H1 (cell line): Measurements from ENCODE around the gene COL12A1. TPM values are rescaled to one million over a fixed set of nuclear protein-coding genes. Genes with fewer than 3 reads are reported as not detected.

Experiments used
- CTCF ChIA-PET: fragments of 300-600 bp; sonication (Branson Sonifier 250); formaldehyde crosslinking; loops from one replicate; lab custom pipeline; 2021; ENCODE audit not compliant: partially characterized antibody; lab: Charles Lee
- POLR2A ChIA-PET: fragments of 300-600 bp; sonication (Branson Sonifier 250); formaldehyde crosslinking; loops from one replicate; lab custom pipeline; 2021; ENCODE audit warnings: inconsistent platforms; ENCODE audit not compliant: partially characterized antibody; lab: Charles Lee
- DNase-seq, 2 experiments: peaks; one replicate each; pipeline versions ENCODE4 v3.0.0 to v3.0.0-alpha.2; 2010 to 2022; ENCODE audit warnings: low spot score in 2 of 2, low read depth in 1 of 2, mixed read lengths in 1 of 2
- FAIRE-seq: peaks from 2 replicates; lab custom pipeline; 2011; peaks lifted over from hg19 to GRCh38; lab: Jason Lieb, UNC
- H2AFZ ChIP-seq: 2 replicates; pipeline ENCODE4 v1.8.1; 2012; ENCODE audit warnings: low read length, inconsistent platforms
- H2AK5ac ChIP-seq: 2 replicates; pipeline ENCODE4 v1.6.1; 2013; ENCODE audit warnings: low read depth, low read length
- H2BK120ac ChIP-seq: replicated peaks from 2 replicates; pipeline ENCODE3; 2013; ENCODE audit warnings: low read depth, low read length, inconsistent platforms
- H2BK12ac ChIP-seq: 2 replicates; pipeline ENCODE4 v1.6.1; 2013; ENCODE audit warnings: low read depth, low read length
- H2BK15ac ChIP-seq: 2 replicates; pipeline ENCODE4 v1.6.1; 2013; ENCODE audit warnings: low read length
- H2BK20ac ChIP-seq: 2 replicates; pipeline ENCODE4 v1.6.1; 2013; ENCODE audit warnings: low read length
- H2BK5ac ChIP-seq: 2 replicates; pipeline ENCODE4 v1.6.1; 2013; ENCODE audit warnings: low read depth, low read length
- H3K14ac ChIP-seq: 2 replicates; pipeline ENCODE4 v1.6.1; 2013; ENCODE audit warnings: inconsistent platforms; ENCODE audit not compliant: insufficient read length
- H3K18ac ChIP-seq: 2 replicates; pipeline ENCODE4 v1.6.1; 2013; ENCODE audit warnings: low read length; ENCODE audit errors: extremely low read depth
- H3K23ac ChIP-seq: 2 replicates; pipeline ENCODE4 v1.6.1; 2013; ENCODE audit warnings: inconsistent platforms; ENCODE audit not compliant: insufficient read length
- H3K23me2 ChIP-seq: 2 replicates; pipeline ENCODE4 v1.6.1; 2013; ENCODE audit warnings: low read depth, low read length
- H3K27ac ChIP-seq: 2 replicates; pipeline ENCODE4 v1.6.1; 2011; ENCODE audit warnings: low read depth, low read length, inconsistent platforms
- H3K27me3 ChIP-seq, 4 experiments: replicated peaks in 1 of 4; 1 replicate in 1 of 4; 2 replicates in 3 of 4; pipeline versions ENCODE4 v1.6.1 to v1.8.1; 2011 to 2013; ENCODE audit warnings: low read length in 3 of 4, mild to moderate bottlenecking in 3 of 4, inconsistent platforms in 2 of 4, mixed read lengths in 2 of 4, moderate library complexity in 1 of 4; ENCODE audit not compliant: control insufficient read depth in 3 of 4, insufficient read depth in 3 of 4; ENCODE audit errors: extremely low read depth in 1 of 4
- H3K36me3 ChIP-seq, 4 experiments: 2 replicates each; pipeline versions ENCODE4 v1.6.1 to v1.8.1; 2011 to 2013; ENCODE audit warnings: mild to moderate bottlenecking in 4 of 4, low read length in 3 of 4, moderate library complexity in 2 of 4, control low read depth in 1 of 4, inconsistent platforms in 1 of 4; ENCODE audit not compliant: insufficient read depth in 4 of 4, control insufficient read depth in 2 of 4
- H3K4ac ChIP-seq: replicated peaks from 2 replicates; pipeline ENCODE3; 2013; ENCODE audit warnings: low read length, low read depth, mixed read lengths, inconsistent platforms; ENCODE audit not compliant: insufficient read length
- H3K4me1 ChIP-seq, 4 experiments: replicated peaks in 1 of 4; 1 replicate in 1 of 4; 2 replicates in 3 of 4; pipeline versions ENCODE4 v1.6.1 to v1.8.1; 2011 to 2013; ENCODE audit warnings: low read length in 3 of 4, inconsistent platforms in 2 of 4, mixed read lengths in 1 of 4; ENCODE audit not compliant: insufficient read depth in 4 of 4, control insufficient read depth in 3 of 4
- H3K4me2 ChIP-seq, 2 experiments: 2 replicates each; pipeline versions ENCODE4 v1.6.1 to v1.8.1; 2011 to 2013; ENCODE audit warnings: low read depth in 2 of 2, low read length in 2 of 2, control low read depth in 1 of 2, inconsistent platforms in 1 of 2, mild to moderate bottlenecking in 1 of 2; ENCODE audit not compliant: insufficient read depth in 1 of 2
- H3K4me3 ChIP-seq, 4 experiments: fragments of 200-600, 300-600 bp in 1 of 4; sonication (generic), shearing (Covaris generic), sonication (Bioruptor Twin) in 1 of 4; 2 replicates each; pipeline versions ENCODE4 v1.5.1 to v1.8.1; 2011 to 2016; ENCODE audit warnings: low read length in 4 of 4, low read depth in 3 of 4, control low read depth in 2 of 4, inconsistent platforms in 2 of 4, mild to moderate bottlenecking in 2 of 4, mixed read lengths in 1 of 4, moderate library complexity in 1 of 4; ENCODE audit not compliant: insufficient read depth in 2 of 4; ENCODE audit errors: extremely low read depth in 1 of 4
- H3K56ac ChIP-seq: replicated peaks from 2 replicates; pipeline ENCODE3; 2013; ENCODE audit warnings: low read depth, mild to moderate bottlenecking, mixed read lengths, low read length, inconsistent platforms; ENCODE audit not compliant: insufficient read length
- H3K79me1 ChIP-seq: 2 replicates; pipeline ENCODE4 v1.6.1; 2013; ENCODE audit warnings: low read depth, low read length, control low read depth
- H3K79me2 ChIP-seq, 2 experiments: 2 replicates each; pipeline versions ENCODE4 v1.6.1 to v1.8.1; 2012 to 2013; ENCODE audit warnings: low read length in 2 of 2, mild to moderate bottlenecking in 2 of 2, inconsistent platforms in 1 of 2; ENCODE audit not compliant: insufficient read depth in 2 of 2, control insufficient read depth in 1 of 2
- H3K9ac ChIP-seq, 4 experiments: replicated peaks in 1 of 4; 1 replicate in 1 of 4; 2 replicates in 3 of 4; pipeline versions ENCODE4 v1.6.1 to v1.8.1; 2011 to 2013; ENCODE audit warnings: low read depth in 3 of 4, low read length in 3 of 4, control low read depth in 2 of 4, mild to moderate bottlenecking in 2 of 4, moderate library complexity in 2 of 4, inconsistent platforms in 1 of 4; ENCODE audit errors: extremely low read depth in 1 of 4
- H3K9me3 ChIP-seq, 2 experiments: 2 replicates each; pipeline versions ENCODE4 v1.6.1 to v1.8.1; 2012 to 2013; ENCODE audit warnings: mild to moderate bottlenecking in 2 of 2, moderate library complexity in 2 of 2, control low read depth in 1 of 2, inconsistent platforms in 1 of 2, low read depth in 1 of 2, low read length in 1 of 2, mixed read lengths in 1 of 2; ENCODE audit not compliant: insufficient read depth in 2 of 2
- H4K20me1 ChIP-seq, 2 experiments: replicated peaks in 1 of 2; 2 replicates each; pipeline versions ENCODE3 to v1.8.1; 2011 to 2013; ENCODE audit warnings: inconsistent platforms in 2 of 2, low read length in 2 of 2, mild to moderate bottlenecking in 1 of 2; ENCODE audit not compliant: insufficient read depth in 2 of 2, control insufficient read depth in 1 of 2
- H4K5ac ChIP-seq: 2 replicates; pipeline ENCODE4 v1.6.1; 2013; ENCODE audit warnings: low read length, low read depth, mixed read lengths, inconsistent platforms; ENCODE audit not compliant: insufficient read length
- H4K8ac ChIP-seq: 2 replicates; pipeline ENCODE4 v1.8.0; 2013; ENCODE audit warnings: mild to moderate bottlenecking, moderate library complexity, low read length, inconsistent platforms; ENCODE audit not compliant: insufficient read depth; ENCODE audit errors: extremely low read depth
- H4K91ac ChIP-seq: replicated peaks from 2 replicates; pipeline ENCODE3; 2013; ENCODE audit warnings: low read length, mixed read lengths, inconsistent platforms; ENCODE audit not compliant: insufficient read length
- CHD2 ChIP-seq: IDR thresholded peaks from 2 replicates; pipeline ENCODE4 v1.6.1; 2012; ENCODE audit warnings: low read length, improper control_type of control experiment
- CREB1 ChIP-seq: IDR thresholded peaks from 2 replicates; pipeline ENCODE4 v1.6.1; 2012; ENCODE audit warnings: inconsistent platforms
- CTBP2 ChIP-seq: IDR thresholded peaks from 2 replicates; pipeline ENCODE4 v1.7.0; 2011; ENCODE audit warnings: borderline replicate concordance, mild to moderate bottlenecking, moderate library complexity, mixed read lengths, low read length; ENCODE audit not compliant: insufficient read depth, insufficient read length
- E2F6 ChIP-seq: IDR thresholded peaks from 2 replicates; pipeline ENCODE4 v1.6.1; 2012; ENCODE audit warnings: inconsistent platforms
- HDAC6 ChIP-seq: IDR thresholded peaks from one replicate; pipeline ENCODE4 v1.7.1; 2012; ENCODE audit warnings: low read depth, mild to moderate bottlenecking, inconsistent platforms, low read length, moderate library complexity
- KDM1A ChIP-seq: fragments of 200-600, 300-600 bp; sonication (generic); IDR thresholded peaks from 2 replicates; pipeline ENCODE4 v1.7.1; 2016; ENCODE audit warnings: mild to moderate bottlenecking, low read length, borderline replicate concordance
- MAX ChIP-seq: IDR thresholded peaks from 2 replicates; pipeline ENCODE4 v1.6.1; 2012; ENCODE audit warnings: inconsistent platforms
- RAD21 ChIP-seq, 2 experiments: IDR thresholded peaks in 1 of 2; conservative IDR thresholded peaks in 1 of 2; 2 replicates each; pipeline ENCODE4 v1.6.1; 2011; ENCODE audit warnings: low read depth in 2 of 2, low read length in 2 of 2, improper control_type of control experiment in 1 of 2, inconsistent platforms in 1 of 2, mild to moderate bottlenecking in 1 of 2, moderate library complexity in 1 of 2
- RBBP5 ChIP-seq: IDR thresholded peaks from 2 replicates; pipeline ENCODE4 v1.7.1; 2012; ENCODE audit warnings: low read depth, mild to moderate bottlenecking, inconsistent platforms, low read length, moderate library complexity, borderline replicate concordance
- RNF2 ChIP-seq: fragments of 200-900, 300-1000 bp; sonication (generic); IDR thresholded peaks from 2 replicates; pipeline ENCODE4 v1.7.1; 2016; ENCODE audit warnings: borderline replicate concordance, low read depth, mild to moderate bottlenecking, antibody characterized with exemption, low read length; ENCODE audit not compliant: poor library complexity, severe bottlenecking; ENCODE audit errors: missing control alignments
- SAP30 ChIP-seq: fragments of 300-600 bp; sonication (generic); IDR thresholded peaks from 2 replicates; pipeline ENCODE4 v1.7.1; 2012; ENCODE audit warnings: low read length, moderate library complexity, mild to moderate bottlenecking, inconsistent platforms; ENCODE audit not compliant: insufficient read depth, insufficient replicate concordance
- TCF12 ChIP-seq: IDR thresholded peaks from 2 replicates; pipeline ENCODE4 v1.6.1; 2011; ENCODE audit warnings: low read depth, mild to moderate bottlenecking, low read length
- WGBS, 2 experiments: shearing (Covaris generic) in 1 of 2; methylation state at CpG; one replicate each; pipeline versions ENCODE4 v1.1.6 to v1.1.7; 2013 to 2015; ENCODE audit warnings: low lambda C conversion rate in 2 of 2, mixed read lengths in 2 of 2, inconsistent platforms in 1 of 2, low coverage in 1 of 2, missing lambda C conversion rate in 1 of 2; ENCODE audit not compliant: insufficient replicate concordance in 2 of 2, insufficient coverage in 1 of 2, insufficient read length in 1 of 2; ENCODE audit errors: extremely low coverage in 1 of 2, missing lambda C conversion rate in 1 of 2; 5-methylcytosine and 5-hydroxymethylcytosine counted together
- polyA plus RNA-seq, 7 experiments: library from polyadenylated mRNA; depleted of rRNA in 3 of 7; stranded (reverse) in 5 of 7; unstranded in 2 of 7; fragments of >200 nt in 5 of 7; fragments of 200-250 nt in 2 of 7; gene quantifications; 1 replicate in 5 of 7; 2 replicates in 1 of 7; 4 replicates in 1 of 7; pipeline versions ENCODE4 v1.2.1 to v1.2.3, GENCODE V29; 2011 to 2013; ENCODE audit warnings: missing spikeins in 2 of 7, mixed read lengths in 2 of 7
- total RNA-seq: library from RNA; stranded (reverse); fragmentation: NEBNext Ultra II Directional; extraction: Animal tissue kit (Norgen Biotek cat#: 25700); gene quantifications from 2 replicates; pipeline ENCODE4 v1.2.1, GENCODE V29; 2021

The COL12A1 gene
- total and polyA plus RNA-seq, 2 of the 8 experiments (the other 6 are each of a cell fraction or from before 2014, with no cell fraction given) = 1.4 to 4.7 TPM

DNA sequence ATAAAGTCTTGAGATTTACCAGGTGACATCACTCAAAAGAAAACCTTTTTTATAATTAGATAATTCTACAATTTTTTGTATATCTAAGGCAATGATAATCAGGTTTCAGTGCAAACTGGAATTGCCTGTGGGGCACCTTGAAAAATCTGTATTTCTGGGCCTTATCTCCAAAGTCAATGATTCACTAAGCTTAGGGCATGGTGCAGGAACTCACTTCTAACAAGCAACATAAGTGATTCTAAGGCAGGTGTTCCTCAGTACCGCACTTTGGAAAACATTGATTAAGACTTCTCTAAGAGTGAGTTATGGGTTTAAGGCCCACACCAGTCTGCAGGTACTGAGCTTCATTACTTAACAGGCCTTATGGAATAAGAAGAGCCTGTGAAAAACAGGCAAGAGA lies 115.3 kb downstream of the COL12A1 start:
- H4K8ac ChIP-seq = no peak overlapping the region
- H3K56ac ChIP-seq = no peak overlapping the region
- peaks cover 0 to 4% (median 0%) of the 10 kb centered on the region in 4 experiments; a peak in 2 of 7 replicates for H3K4me1 ChIP-seq
- no peak overlapping the region for H3K4me3 ChIP-seq
- no peaks in the 10 kb centered on the region for H3K23me2 ChIP-seq
- H4K20me1 ChIP-seq = no peaks in the 10 kb centered on the region
- H2BK120ac ChIP-seq = no peak overlapping the region
- H3K79me1 ChIP-seq = no peaks in the 10 kb centered on the region
- H3K4ac ChIP-seq = no peak overlapping the region
- ChIA-PET POLR2A (no interaction called here), CTCF (interaction anchor here (0.6 to 1.1 kb wide), 3 partner anchors 9 to 495 kb away, joined by 3 to 4 read pairs (median 3); no protein-coding TSS in a partner anchor)
- no peak overlapping the region; a peak in 1 of 7 replicates for H3K9ac ChIP-seq
- peaks cover 0 to 1% (median 0%) of the 10 kb centered on the region in 4 experiments; a peak in 1 of 7 replicates for H3K27me3 ChIP-seq
- H3K79me2 ChIP-seq = no peaks in the 10 kb centered on the region
- FAIRE-seq (no peak), DNase-seq (no peak)
- no peak overlapping the region for H2BK5ac ChIP-seq
- H4K5ac ChIP-seq = no peak overlapping the region
- no peak overlapping the region for H2BK12ac ChIP-seq
- H4K91ac ChIP-seq = no peak overlapping the region
- H2AFZ ChIP-seq = no peak overlapping the region
- no peak overlapping the region for H3K27ac ChIP-seq
- no peaks in the 10 kb centered on the region for H3K9me3 ChIP-seq
- H3K4me2 ChIP-seq = no peak overlapping the region
- no peak overlapping the region for H2BK20ac ChIP-seq
- H3K36me3 ChIP-seq = no peaks in the 10 kb centered on the region
- WGBS, 2 experiments = 91% methylated on average over 1 of the region's 1 CpG; no CpG with 5 or more reads in 1 of the 2 experiments
- H3K18ac ChIP-seq = no peak overlapping the region
- H2AK5ac ChIP-seq = no peak overlapping the region
- no peak overlapping the region for H3K14ac ChIP-seq
- H2BK15ac ChIP-seq = no peak overlapping the region
- H3K23ac ChIP-seq = no peak overlapping the region
- TF ChIP-seq CTBP2 = no peak
- TF ChIP-seq CHD2 = no peak
- TF ChIP-seq E2F6 = no peak
- TF ChIP-seq SAP30 = no peak
- no peak for TF ChIP-seq RNF2
- no peak for TF ChIP-seq RBBP5
- no peak for TF ChIP-seq HDAC6
- TF ChIP-seq RAD21 (IDR thresholded peaks at IDR 0.05 in 1 of 2, conservative IDR thresholded peaks at IDR 0.05 in 1 of 2; ENCODE audit: low read depth in 2 of 2, low read length in 2 of 2) = no peak
- TF ChIP-seq MAX = no peak
- no peak for TF ChIP-seq TCF12
- TF ChIP-seq KDM1A = no peak
- no peak for TF ChIP-seq CREB1
